Fibroblast of lung (primary cell): ENCODE measurements around the gene TMPRSS4.

Source experiments
- EZH2 ChIP-seq: IDR thresholded peaks from 2 replicates; pipeline ENCODE4 v1.5.1; 2012; ENCODE audit warnings: low read length, control low read depth, mild to moderate bottlenecking; ENCODE audit errors: missing control alignments
- TF ChIP-seq, protein P1 (sequence below), 2 donors: IDR thresholded peaks in 1 of 2; conservative IDR thresholded peaks in 1 of 2; 1 replicate in 1 of 2; 2 replicates in 1 of 2; pipeline ENCODE4 v1.5.1; 2011 to 2012; ENCODE audit warnings: low read length in 2 of 2, control low read depth in 1 of 2, inconsistent platforms in 1 of 2, low read depth in 1 of 2, mild to moderate bottlenecking in 1 of 2

DNA sequence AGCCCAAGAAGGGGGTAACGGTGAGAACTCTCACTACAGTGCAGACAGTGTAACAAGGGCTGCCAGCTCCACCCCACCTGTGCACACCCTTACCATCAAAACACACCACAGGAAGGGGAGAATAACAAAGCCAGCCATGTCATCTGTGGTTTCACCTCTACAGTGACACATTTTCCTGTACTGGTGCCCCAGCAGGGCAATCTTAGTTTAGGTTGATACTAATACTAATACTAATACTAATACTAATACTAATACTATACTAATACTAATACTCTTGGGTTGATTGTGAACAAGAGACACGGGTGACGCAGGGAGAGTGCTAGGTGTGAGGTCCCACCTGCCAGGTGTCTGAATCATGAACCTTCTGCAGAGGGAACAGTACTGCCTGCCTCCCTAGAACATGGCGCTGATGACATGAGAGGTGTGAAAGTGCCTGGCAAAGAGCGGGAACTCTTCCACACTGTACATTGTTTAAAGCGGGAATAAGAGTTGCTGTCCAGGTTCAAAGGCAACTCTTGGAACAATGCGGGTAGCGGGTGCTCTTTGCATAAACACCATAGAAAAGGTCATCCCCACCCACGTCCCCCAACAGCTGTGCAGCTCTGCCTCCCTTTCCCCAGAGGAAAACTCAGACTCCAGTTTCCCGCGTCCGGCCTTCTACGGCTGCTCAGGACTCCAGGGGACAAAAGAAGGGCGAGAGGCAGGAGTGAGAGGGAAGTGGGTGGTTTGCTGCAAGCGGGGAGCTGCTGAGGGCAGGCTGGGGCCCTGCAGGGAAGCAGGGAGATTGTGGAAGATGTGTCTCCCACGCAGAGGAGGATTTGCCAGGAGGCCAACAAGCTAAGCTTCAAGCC, 25.0 kb upstream of the TMPRSS4 start:
- TF ChIP-seq, protein P1, sequence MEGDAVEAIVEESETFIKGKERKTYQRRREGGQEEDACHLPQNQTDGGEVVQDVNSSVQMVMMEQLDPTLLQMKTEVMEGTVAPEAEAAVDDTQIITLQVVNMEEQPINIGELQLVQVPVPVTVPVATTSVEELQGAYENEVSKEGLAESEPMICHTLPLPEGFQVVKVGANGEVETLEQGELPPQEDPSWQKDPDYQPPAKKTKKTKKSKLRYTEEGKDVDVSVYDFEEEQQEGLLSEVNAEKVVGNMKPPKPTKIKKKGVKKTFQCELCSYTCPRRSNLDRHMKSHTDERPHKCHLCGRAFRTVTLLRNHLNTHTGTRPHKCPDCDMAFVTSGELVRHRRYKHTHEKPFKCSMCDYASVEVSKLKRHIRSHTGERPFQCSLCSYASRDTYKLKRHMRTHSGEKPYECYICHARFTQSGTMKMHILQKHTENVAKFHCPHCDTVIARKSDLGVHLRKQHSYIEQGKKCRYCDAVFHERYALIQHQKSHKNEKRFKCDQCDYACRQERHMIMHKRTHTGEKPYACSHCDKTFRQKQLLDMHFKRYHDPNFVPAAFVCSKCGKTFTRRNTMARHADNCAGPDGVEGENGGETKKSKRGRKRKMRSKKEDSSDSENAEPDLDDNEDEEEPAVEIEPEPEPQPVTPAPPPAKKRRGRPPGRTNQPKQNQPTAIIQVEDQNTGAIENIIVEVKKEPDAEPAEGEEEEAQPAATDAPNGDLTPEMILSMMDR (conservative IDR thresholded peaks at IDR 0.05 in 1 of 2, IDR thresholded peaks at IDR 0.05 in 1 of 2; ENCODE audit: low read depth in 1 of 2, low read length in 2 of 2), result no peak
- no peak for TF ChIP-seq EZH2
